Measurements from ENCODE around the gene SLC9C1. TPM values are rescaled to one million over a fixed set of nuclear protein-coding genes. Genes with fewer than 3 reads are reported as not detected.
A peak's percentile ranks its signal among the peaks of the same experiment; 100 is the strongest.

The SLC9C1 gene
- 0.15 and 0.50 TPM in 2 replicates for total RNA-seq (2021)
- long read RNA-seq, partial matches to known transcripts: 0 of 2 reads
- long read RNA-seq, other reads (novel, unspliced or antisense): 2 of 2 reads

- Mint-ChIP-seq H3K36me3 (ENCODE audit: insufficient read depth in 1 of 3, low read depth in 3 of 3) (peaks cover 1 to 44% (median 19%) of the 10 kb centered on the region in 3 experiments; a peak in 6 of 7 replicates), H3K27me3 (ENCODE audit: low read depth) (no peaks in the 10 kb centered on the region), H3K4me1 (peaks cover 19 to 37% of the 10 kb centered on the region in 2 experiments), H3K9me3 (peaks cover 10 to 19% of the 10 kb centered on the region in 2 experiments; a peak in 4 of 5 replicates), H3K27ac (peak within 1 kb of the TSS; percentile 59 to 92 (median 84)), H3K4me3 (peak within 1 kb of the TSS; percentile 42 to 56; a peak in 4 of 5 replicates)
- peak within 1 kb of the TSS; percentile 30 for H3K4me2 ChIP-seq (ENCODE audit: insufficient read depth, insufficient read length, low read length)
- no peak within 1 kb of the TSS for H2BK12ac ChIP-seq (ENCODE audit: insufficient read length, low read depth, low read length)
- no peak within 1 kb of the TSS for H4K5ac ChIP-seq (ENCODE audit: insufficient read length, low read depth, low read length)
- H3K27ac ChIP-seq (ENCODE audit: insufficient read length, low read depth, low read length): no peak within 1 kb of the TSS
- WGBS (ENCODE audit: extremely low coverage, insufficient read length, low lambda C conversion rate): no CpG with 5 or more reads among the region's 15 CpGs
- peak within 1 kb of the TSS; percentile 75; the same call in 1 of the 2 replicates for H2BK15ac ChIP-seq (ENCODE audit: low read depth, low read length)
- H3K23me2 ChIP-seq (ENCODE audit: insufficient read length, low read depth, low read length, poor library complexity, severe bottlenecking): peaks cover 3% of the 10 kb centered on the region
- H2BK5ac ChIP-seq (ENCODE audit: insufficient read length, low read length): no peak within 1 kb of the TSS
- no peak within 1 kb of the TSS for H2AFZ ChIP-seq (ENCODE audit: low read length)
- H3K27me3 ChIP-seq (ENCODE audit: insufficient read depth, low read length): no peaks in the 10 kb centered on the region
- H3K79me2 ChIP-seq (ENCODE audit: insufficient read depth, low read length): no peaks in the 10 kb centered on the region
- H3T11ph ChIP-seq (ENCODE audit: low read length): no peak within 1 kb of the TSS
- no peaks in the 10 kb centered on the region for H4K20me1 ChIP-seq (ENCODE audit: control insufficient read depth, insufficient read depth, insufficient read length)
- H3K14ac ChIP-seq (ENCODE audit: insufficient read depth, low read length): peak within 1 kb of the TSS; percentile 27; the same call in 1 of the 2 replicates
- no peak within 1 kb of the TSS for H4K8ac ChIP-seq (replicated peaks; ENCODE audit: insufficient read length, low read depth, low read length)
- peak; percentile 84 for TF ChIP-seq CTCF (conservative IDR thresholded peaks at IDR 0.05)
- peak within 1 kb of the TSS; percentile 47 for H3K18ac ChIP-seq (ENCODE audit: insufficient read length, low read depth, low read length)
- peak within 1 kb of the TSS; percentile 36 for H2BK120ac ChIP-seq (ENCODE audit: low read depth, low read length, poor library complexity, severe bottlenecking)
- no peak within 1 kb of the TSS; the same call in 1 of the 2 replicates for H3K4ac ChIP-seq (ENCODE audit: low read depth, low read length)
- DNase-seq: peak; percentile 67
- H2AK5ac ChIP-seq (ENCODE audit: insufficient read length, low read length): no peak within 1 kb of the TSS
- H3K56ac ChIP-seq (ENCODE audit: insufficient read length, low read depth, low read length): no peak within 1 kb of the TSS
- H4K91ac ChIP-seq (ENCODE audit: insufficient read length, low read depth, low read length): no peak within 1 kb of the TSS
- H3K79me1 ChIP-seq (ENCODE audit: insufficient read depth, low read depth, low read length, poor library complexity, severe bottlenecking): no peaks in the 10 kb centered on the region
- peak within 1 kb of the TSS; percentile 60 for H2BK20ac ChIP-seq (ENCODE audit: low read depth, low read length, poor library complexity, severe bottlenecking)
- H3K4me1 ChIP-seq (ENCODE audit: insufficient read depth, low read length): no peaks in the 10 kb centered on the region; the same call in 1 of the 2 replicates
- H3K9ac ChIP-seq (ENCODE audit: extremely low read depth, insufficient read length, low read length): no peak within 1 kb of the TSS
- H3K9me3 ChIP-seq (ENCODE audit: control insufficient read depth, low read depth, low read length): no peaks in the 10 kb centered on the region
- no peak within 1 kb of the TSS for H3K23ac ChIP-seq (ENCODE audit: insufficient read length, low read depth, low read length)
These were observed at the start of gene SLC9C1 for GRCh38 chr3:112293368-112294321. Gene SLC9C1, minus strand, starts transcription at chr3:112294216. Its CDS starts 7,425 bp downstream, at chr3:112286791.
